AG09319 (cell line): ENCODE measurements around the gene MYH15.

Source experiments
- DNase-seq: peaks from one replicate; pipeline ENCODE4 v3.0.0-alpha.2; 2010; ENCODE audit warnings: low read depth; ENCODE audit errors: extremely low read depth
- CTCF ChIP-seq: IDR thresholded peaks from 2 replicates; pipeline ENCODE4 v1.5.1; 2011; ENCODE audit warnings: low read depth, mild to moderate bottlenecking, inconsistent platforms, low read length, moderate library complexity

Gene MYH15

GRCh38 chr3:108412121-108412750 lies 98.2 kb downstream of the MYH15 start:
- no peak for TF ChIP-seq CTCF
- DNase-seq = no peak

GRCh38 chr3:108410531-108410984 lies 99.8 kb downstream of the MYH15 start:
- no peak for TF ChIP-seq CTCF
- no peak for DNase-seq

GRCh38 chr3:108409800-108410178 lies 100.6 kb downstream of the MYH15 start:
- TF ChIP-seq CTCF = no peak

GRCh38 chr3:108408883-108409799 lies 101.3 kb downstream of the MYH15 start:
- TF ChIP-seq CTCF = no peak
- no peak for DNase-seq

More at GRCh38 chr3:108409800-108410178, 100.6 kb downstream of the MYH15 start:
- DNase-seq = no peak

- no peak for DNase-seq
Measured at GRCh38 chr3:108407886-108408285, 102.5 kb downstream of the MYH15 start.

GRCh38 chr3:108406661-108407206 lies 103.7 kb downstream of the MYH15 start:
- DNase-seq = peak; percentile 16

More at GRCh38 chr3:108407886-108408285, 102.5 kb downstream of the MYH15 start:
- TF ChIP-seq CTCF = no peak

More at GRCh38 chr3:108406661-108407206, 103.7 kb downstream of the MYH15 start:
- peak; percentile 73 for TF ChIP-seq CTCF
